SK-N-SH treated with all-trans-retinoic acid at 6 μM for 48 hours (cell line): ENCODE results near the gene CBLB.

Experiments
- ARNTL ChIP-seq: fragments of 450-650 bp; formaldehyde crosslinking; IDR thresholded peaks from 2 replicates; pipeline ENCODE4 v1.5.0; 2020; ENCODE audit warnings: low read depth, mild to moderate bottlenecking, moderate library complexity, borderline replicate concordance
- BACH2 ChIP-seq: fragments of 250-450 bp; sonication (Bioruptor Pico); IDR thresholded peaks from 2 replicates; pipeline ENCODE4 v1.9.0; 2021; ENCODE audit warnings: mild to moderate bottlenecking, borderline replicate concordance
- CREB5 ChIP-seq: fragments of 250-450 bp; sonication (Bioruptor Pico); IDR thresholded peaks from 2 replicates; pipeline ENCODE4 v1.5.1; 2020; ENCODE audit warnings: low read depth, mild to moderate bottlenecking, moderate library complexity
- CSRNP3 ChIP-seq: fragments of 250-450 bp; sonication (Bioruptor Pico); IDR thresholded peaks from 2 replicates; pipeline ENCODE4 v1.5.1; 2021; ENCODE audit warnings: mild to moderate bottlenecking, moderate library complexity
- PATZ1 ChIP-seq: fragments of 250-450 bp; sonication (Bioruptor Pico); IDR thresholded peaks from 2 replicates; pipeline ENCODE4 v1.8.0; 2020; ENCODE audit warnings: mild to moderate bottlenecking, moderate library complexity, borderline replicate concordance
- POU6F1 ChIP-seq: fragments of 250-450 bp; sonication (Bioruptor Pico); IDR thresholded peaks from 2 replicates; pipeline ENCODE4 v1.8.0; 2021; ENCODE audit warnings: low read depth, mild to moderate bottlenecking, moderate library complexity, borderline replicate concordance
- ZNF70 ChIP-seq: fragments of 450-650 bp; formaldehyde crosslinking; IDR thresholded peaks from 2 replicates; pipeline ENCODE4 v1.5.0; 2020; ENCODE audit warnings: mild to moderate bottlenecking, moderate library complexity

- TF ChIP-seq BACH2 (CRISPR knock-in tag) (no peak), CREB5 (CRISPR knock-in tag) (no peak), ARNTL (no peak), PATZ1 (CRISPR knock-in tag) (no peak), ZNF70 (no peak), CSRNP3 (no peak), POU6F1 (CRISPR knock-in tag) (no peak)
Observed at GRCh38 chr3:105832644-105833043, 36.2 kb downstream of the CBLB start.
